H9 (cell line): ENCODE results near the gene RAB25. TPM values are rescaled to one million over a fixed set of nuclear protein-coding genes. Genes with fewer than 3 reads are reported as not detected.

ENCODE experiments used
- DNase-seq: peaks from one replicate; pipeline ENCODE4 v3.0.0-alpha.2; 2017
- H2AFZ ChIP-seq: one replicate; pipeline ENCODE4 v1.6.1; 2013; ENCODE audit warnings: mild to moderate bottlenecking, low read length, control low read depth, moderate library complexity
- H2AK5ac ChIP-seq: 2 replicates; pipeline ENCODE4 v1.6.1; 2013; ENCODE audit warnings: low read length, control low read depth, mixed read lengths; ENCODE audit not compliant: insufficient read length
- H2BK120ac ChIP-seq: one replicate; pipeline ENCODE4 v1.6.1; 2013; ENCODE audit warnings: low read depth, mild to moderate bottlenecking, low read length, control low read depth, inconsistent platforms; ENCODE audit not compliant: poor library complexity, severe bottlenecking
- H2BK12ac ChIP-seq: 2 replicates; pipeline ENCODE4 v1.6.1; 2013; ENCODE audit warnings: low read length, control low read depth, mixed read lengths, low read depth; ENCODE audit not compliant: insufficient read length
- H2BK15ac ChIP-seq: 2 replicates; pipeline ENCODE4 v1.6.1; 2013; ENCODE audit warnings: low read depth, low read length, control low read depth
- H2BK20ac ChIP-seq: one replicate; pipeline ENCODE4 v1.6.1; 2013; ENCODE audit warnings: low read depth, mild to moderate bottlenecking, low read length, control low read depth, inconsistent platforms; ENCODE audit not compliant: poor library complexity, severe bottlenecking
- H2BK5ac ChIP-seq: 2 replicates; pipeline ENCODE4 v1.6.1; 2013; ENCODE audit warnings: low read length, control low read depth, mixed read lengths; ENCODE audit not compliant: insufficient read length
- H3K14ac ChIP-seq: 2 replicates; pipeline ENCODE4 v1.6.1; 2013; ENCODE audit warnings: low read length, control low read depth; ENCODE audit not compliant: insufficient read depth
- H3K18ac ChIP-seq: 2 replicates; pipeline ENCODE4 v1.6.1; 2013; ENCODE audit warnings: low read depth, mild to moderate bottlenecking, mixed read lengths, low read length, control low read depth; ENCODE audit not compliant: insufficient read length
- H3K23ac ChIP-seq: 2 replicates; pipeline ENCODE4 v1.6.1; 2013; ENCODE audit warnings: low read length, control low read depth, mixed read lengths, low read depth; ENCODE audit not compliant: insufficient read length
- H3K23me2 ChIP-seq: 2 replicates; pipeline ENCODE4 v1.6.1; 2013; ENCODE audit warnings: low read depth, mild to moderate bottlenecking, mixed read lengths, low read length, control low read depth; ENCODE audit not compliant: insufficient read length, poor library complexity, severe bottlenecking
- H3K27ac ChIP-seq: 2 replicates; pipeline ENCODE4 v1.5.1; 2013; ENCODE audit warnings: low read length, control low read depth, mixed read lengths, low read depth; ENCODE audit not compliant: insufficient read length
- H3K27me3 ChIP-seq: 2 replicates; pipeline ENCODE4 v1.6.1; 2013; ENCODE audit warnings: low read length, control low read depth, inconsistent platforms; ENCODE audit not compliant: insufficient read depth
- H3K4ac ChIP-seq: 2 replicates; pipeline ENCODE4 v1.6.1; 2013; ENCODE audit warnings: low read depth, mild to moderate bottlenecking, control low read depth, inconsistent platforms, low read length, moderate library complexity
- H3K4me1 ChIP-seq: 2 replicates; pipeline ENCODE4 v1.6.1; 2013; ENCODE audit warnings: low read length, control low read depth, inconsistent platforms; ENCODE audit not compliant: insufficient read depth
- H3K4me2 ChIP-seq: 2 replicates; pipeline ENCODE4 v1.6.1; 2013; ENCODE audit warnings: low read length, control low read depth, mixed read lengths; ENCODE audit not compliant: insufficient read length, insufficient read depth
- H3K56ac ChIP-seq: 2 replicates; pipeline ENCODE4 v1.6.1; 2013; ENCODE audit warnings: low read depth, mild to moderate bottlenecking, mixed read lengths, low read length, control low read depth; ENCODE audit not compliant: insufficient read length
- H3K79me1 ChIP-seq: 2 replicates; pipeline ENCODE4 v1.6.1; 2013; ENCODE audit warnings: low read depth, mild to moderate bottlenecking, moderate library complexity, low read length, control low read depth, inconsistent platforms; ENCODE audit not compliant: insufficient read depth, poor library complexity, severe bottlenecking
- H3K79me2 ChIP-seq: 2 replicates; pipeline ENCODE4 v1.6.1; 2013; ENCODE audit warnings: low read length, control low read depth, inconsistent platforms; ENCODE audit not compliant: insufficient read depth
- H3K9ac ChIP-seq: 2 replicates; pipeline ENCODE4 v1.6.1; 2013; ENCODE audit warnings: low read length, control low read depth, mixed read lengths; ENCODE audit not compliant: insufficient read length; ENCODE audit errors: extremely low read depth
- H3K9me3 ChIP-seq: one replicate; pipeline ENCODE4 v1.6.1; 2013; ENCODE audit warnings: low read depth, low read length, inconsistent platforms; ENCODE audit not compliant: control insufficient read depth
- H3T11ph ChIP-seq: one replicate; pipeline ENCODE4 v1.6.1; 2013; ENCODE audit warnings: mild to moderate bottlenecking, low read length, control low read depth, inconsistent platforms
- H4K20me1 ChIP-seq: one replicate; pipeline ENCODE4 v1.6.1; 2013; ENCODE audit not compliant: control insufficient read depth, insufficient read length, insufficient read depth
- H4K5ac ChIP-seq: 2 replicates; pipeline ENCODE4 v1.6.1; 2013; ENCODE audit warnings: low read depth, mild to moderate bottlenecking, mixed read lengths, low read length, control low read depth; ENCODE audit not compliant: insufficient read length
- H4K8ac ChIP-seq: replicated peaks from 2 replicates; pipeline ENCODE4 v1.6.1; 2013; ENCODE audit warnings: low read length, control low read depth, mixed read lengths, low read depth; ENCODE audit not compliant: insufficient read length
- H4K91ac ChIP-seq: 2 replicates; pipeline ENCODE4 v1.6.1; 2013; ENCODE audit warnings: low read depth, mild to moderate bottlenecking, moderate library complexity, mixed read lengths, low read length, control low read depth; ENCODE audit not compliant: insufficient read length
- H3K27ac Mint-ChIP-seq, 3 experiments: 2 replicates in 2 of 3; 3 replicates in 1 of 3; pipeline ENCODE4 v1.8.0; 2020 to 2021; ENCODE audit warnings: mixed read lengths in 3 of 3, mild to moderate bottlenecking in 1 of 3, moderate library complexity in 1 of 3
- H3K27me3 Mint-ChIP-seq: 2 replicates; pipeline ENCODE4 v1.8.0; 2021; ENCODE audit warnings: low read depth, mild to moderate bottlenecking, moderate library complexity, mixed read lengths
- H3K36me3 Mint-ChIP-seq, 3 experiments: 2 replicates in 2 of 3; 3 replicates in 1 of 3; pipeline ENCODE4 v1.8.0; 2020 to 2021; ENCODE audit warnings: low read depth in 3 of 3, mixed read lengths in 3 of 3; ENCODE audit not compliant: insufficient read depth in 1 of 3
- H3K4me1 Mint-ChIP-seq, 2 experiments: 2 replicates each; pipeline ENCODE4 v1.8.0; 2020; ENCODE audit warnings: mixed read lengths in 2 of 2
- H3K4me3 Mint-ChIP-seq, 2 experiments: 2 replicates in 1 of 2; 3 replicates in 1 of 2; pipeline ENCODE4 v1.8.0; 2020 to 2021; ENCODE audit warnings: mild to moderate bottlenecking in 2 of 2, mixed read lengths in 2 of 2, moderate library complexity in 1 of 2
- H3K9me3 Mint-ChIP-seq, 2 experiments: 2 replicates in 1 of 2; 3 replicates in 1 of 2; pipeline ENCODE4 v1.8.0; 2020; ENCODE audit warnings: mild to moderate bottlenecking in 2 of 2, mixed read lengths in 2 of 2, moderate library complexity in 1 of 2
- WGBS: extraction: QIAGEN DNeasy Blood & Tissue Kit; methylation state at CpG from one replicate; pipeline ENCODE4 v1.1.7; 2013; ENCODE audit warnings: missing lambda C conversion rate, low lambda C conversion rate, mixed read lengths; ENCODE audit not compliant: insufficient read length; ENCODE audit errors: extremely low coverage; 5-methylcytosine and 5-hydroxymethylcytosine counted together
- total RNA-seq: library from RNA; stranded (reverse); gene quantifications from 2 replicates; pipeline ENCODE4 v1.2.1, GENCODE V29; 2021
- TF ChIP-seq, protein P1 (sequence below): fragments of 200-600 bp; sonication (generic); conservative IDR thresholded peaks from 3 replicates; pipeline ENCODE4 v1.8.0; 2021; ENCODE audit warnings: antibody characterized with exemption, mild to moderate bottlenecking

The RAB25 gene
- total RNA-seq, 1 experiment from 2014 or later = 43.1 TPM

- Histone ChIP-seq H3K9ac (no peak overlapping the region), H2BK120ac (no peak overlapping the region), H3K23ac (no peak overlapping the region), H3T11ph (no peak overlapping the region), H4K5ac (no peak overlapping the region), H3K4me1 (no peaks in the 10 kb centered on the region), H3K14ac (no peak overlapping the region; the same call in 1 of the 2 replicates), H3K23me2 (peaks cover 4% of the 10 kb centered on the region), H3K27me3 (no peaks in the 10 kb centered on the region), H2AK5ac (no peak overlapping the region), H4K8ac (no peak overlapping the region), H2BK15ac (no peak overlapping the region), H2AFZ (no peak overlapping the region), H2BK12ac (no peak overlapping the region), H3K9me3 (no peaks in the 10 kb centered on the region), H3K79me1 (no peaks in the 10 kb centered on the region), H3K4me2 (no peak overlapping the region), H3K27ac (no peak overlapping the region), H3K56ac (no peak overlapping the region), H4K20me1 (no peaks in the 10 kb centered on the region), H3K4ac (no peak overlapping the region), H3K79me2 (no peaks in the 10 kb centered on the region), H4K91ac (no peak overlapping the region), H2BK5ac (no peak overlapping the region), H3K18ac (no peak overlapping the region), H2BK20ac (no peak overlapping the region)
- peaks cover 42 to 59% of the 10 kb centered on the region in 2 experiments for H3K4me1 Mint-ChIP-seq
- no peak for DNase-seq
- peaks cover 4 to 27% (median 23%) of the 10 kb centered on the region in 3 experiments; a peak in 6 of 7 replicates for H3K36me3 Mint-ChIP-seq
- no peak overlapping the region; a peak in 2 of 5 replicates for H3K4me3 Mint-ChIP-seq
- H3K9me3 Mint-ChIP-seq = no peaks in the 10 kb centered on the region; a peak in 1 of 5 replicates
- TF ChIP-seq, protein P1, sequence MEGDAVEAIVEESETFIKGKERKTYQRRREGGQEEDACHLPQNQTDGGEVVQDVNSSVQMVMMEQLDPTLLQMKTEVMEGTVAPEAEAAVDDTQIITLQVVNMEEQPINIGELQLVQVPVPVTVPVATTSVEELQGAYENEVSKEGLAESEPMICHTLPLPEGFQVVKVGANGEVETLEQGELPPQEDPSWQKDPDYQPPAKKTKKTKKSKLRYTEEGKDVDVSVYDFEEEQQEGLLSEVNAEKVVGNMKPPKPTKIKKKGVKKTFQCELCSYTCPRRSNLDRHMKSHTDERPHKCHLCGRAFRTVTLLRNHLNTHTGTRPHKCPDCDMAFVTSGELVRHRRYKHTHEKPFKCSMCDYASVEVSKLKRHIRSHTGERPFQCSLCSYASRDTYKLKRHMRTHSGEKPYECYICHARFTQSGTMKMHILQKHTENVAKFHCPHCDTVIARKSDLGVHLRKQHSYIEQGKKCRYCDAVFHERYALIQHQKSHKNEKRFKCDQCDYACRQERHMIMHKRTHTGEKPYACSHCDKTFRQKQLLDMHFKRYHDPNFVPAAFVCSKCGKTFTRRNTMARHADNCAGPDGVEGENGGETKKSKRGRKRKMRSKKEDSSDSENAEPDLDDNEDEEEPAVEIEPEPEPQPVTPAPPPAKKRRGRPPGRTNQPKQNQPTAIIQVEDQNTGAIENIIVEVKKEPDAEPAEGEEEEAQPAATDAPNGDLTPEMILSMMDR = no peak
- WGBS = no CpG with 5 or more reads among the region's 16 CpGs
- H3K27me3 Mint-ChIP-seq = no peaks in the 10 kb centered on the region; the same call in none of the 2 replicates
- H3K27ac Mint-ChIP-seq = peak overlapping the region in 1 of 3 experiments; percentile 34; a peak in 2 of 7 replicates
These were observed 4.9 kb downstream of the RAB25 start for GRCh38 chr1:156065871-156066270.
